K562 (cell line): ENCODE results near the gene PDPK1. TPM values are rescaled to one million over a fixed set of nuclear protein-coding genes. Genes with fewer than 3 reads are reported as not detected.
A peak's percentile ranks its signal among the peaks of the same experiment; 100 is the strongest.

Experiments used
- ATAC-seq: fragments of 200-7000 bp; cut with Tn5 transposase; 3 replicates; pipeline ENCODE4 v1.9.1; 2020; ENCODE audit warnings: moderate library complexity
- BruUV-seq: library from RNA; stranded (reverse); fragments of 400-500 nt; replicated peaks from 2 replicates; lab custom pipeline; 2021; lab: Mats Ljungman, UMichigan
- CTCF ChIA-PET: fragments of 300-600 bp; formaldehyde crosslinking; extraction: SDS; loops from one replicate; lab custom pipeline; 2021; ENCODE audit warnings: low intra/inter-chr PET ratio; lab: Yijun Ruan, JAX
- POLR2A ChIA-PET: fragments of 300-600, 350-650 bp; sonication (Branson Sonifier 250); formaldehyde crosslinking; extraction: SDS; loops from one replicate; lab custom pipeline; 2021; ENCODE audit warnings: antibody characterized with exemption, inconsistent platforms; lab: Yijun Ruan, JAX
- DNase-seq, 4 experiments: peaks; one replicate each; pipeline versions ENCODE4 v3.0.0 to v3.0.0-alpha.2; 2011 to 2018; ENCODE audit warnings: low spot score in 3 of 4, mixed read lengths in 3 of 4; ENCODE audit errors: extremely low read depth in 1 of 4
- FAIRE-seq: peaks from 2 replicates; lab custom pipeline; 2011; peaks lifted over from hg19 to GRCh38; lab: Jason Lieb, UNC
- H2AFZ ChIP-seq: 2 replicates; pipeline ENCODE4 v1.6.0; 2011; ENCODE audit warnings: low read depth, low read length, control low read depth, inconsistent platforms
- H3K27ac ChIP-seq: fragments of 200-600 bp; 3 replicates; pipeline ENCODE4 v1.8.0; 2011; ENCODE audit warnings: low read depth, mild to moderate bottlenecking, control low read depth, inconsistent platforms, low read length, moderate library complexity, mixed read lengths; ENCODE audit errors: extremely low read depth
- H3K27me3 ChIP-seq, 2 experiments: fragments of 300-600 bp in 1 of 2; 2 replicates in 1 of 2; 3 replicates in 1 of 2; pipeline versions ENCODE4 v1.6.0 to v1.8.0; 2011; ENCODE audit warnings: inconsistent platforms in 2 of 2, low read length in 2 of 2, mild to moderate bottlenecking in 1 of 2, mixed read lengths in 1 of 2, moderate library complexity in 1 of 2; ENCODE audit not compliant: control insufficient read depth in 2 of 2, insufficient read depth in 2 of 2
- H3K36me3 ChIP-seq: fragments of 300-600 bp; 3 replicates; pipeline ENCODE4 v1.8.0; 2011; ENCODE audit warnings: mild to moderate bottlenecking, low read length, inconsistent platforms; ENCODE audit not compliant: control insufficient read depth, insufficient read depth
- H3K4me1 ChIP-seq, 2 experiments: fragments of 200-600 bp in 1 of 2; replicated peaks in 1 of 2; 2 replicates in 1 of 2; 3 replicates in 1 of 2; pipeline versions ENCODE4 v1.5.1 to v1.8.0; 2011; ENCODE audit warnings: inconsistent platforms in 2 of 2, low read length in 2 of 2, mild to moderate bottlenecking in 1 of 2, mixed read lengths in 1 of 2, moderate library complexity in 1 of 2; ENCODE audit not compliant: control insufficient read depth in 2 of 2, insufficient read depth in 2 of 2
- H3K4me2 ChIP-seq: 2 replicates; pipeline ENCODE4 v1.6.1; 2011; ENCODE audit warnings: low read length, control low read depth, inconsistent platforms, mixed read lengths; ENCODE audit not compliant: insufficient read depth
- H3K4me3 ChIP-seq: fragments of 200-600 bp; sonication (generic), shearing (Covaris generic); 2 replicates; pipeline ENCODE4 v1.5.1; 2016; ENCODE audit warnings: control low read depth, inconsistent platforms
- H3K79me2 ChIP-seq: fragments of 200-600 bp; 3 replicates; pipeline ENCODE4 v1.8.0; 2011; ENCODE audit warnings: low read length, inconsistent platforms; ENCODE audit not compliant: control insufficient read depth, insufficient read depth
- H3K9ac ChIP-seq, 2 experiments: 2 replicates each; pipeline versions ENCODE4 v1.6.0 to v1.6.1; 2011; ENCODE audit warnings: low read depth in 2 of 2, low read length in 2 of 2, control low read depth in 1 of 2, inconsistent platforms in 1 of 2, mild to moderate bottlenecking in 1 of 2, mixed read lengths in 1 of 2; ENCODE audit not compliant: insufficient read depth in 1 of 2
- H3K9me1 ChIP-seq: one replicate; pipeline ENCODE4 v1.6.0; 2011; ENCODE audit warnings: inconsistent platforms, mild to moderate bottlenecking, low read length, moderate library complexity; ENCODE audit not compliant: control insufficient read depth, insufficient read depth
- H3K9me3 ChIP-seq: replicated peaks from 2 replicates; pipeline ENCODE4 v1.5.1; 2011; ENCODE audit warnings: low read depth, low read length, inconsistent platforms; ENCODE audit not compliant: control insufficient read depth, insufficient read depth
- H4K20me1 ChIP-seq: replicated peaks from 2 replicates; pipeline ENCODE4 v1.6.1; 2011; ENCODE audit warnings: low read length, inconsistent platforms, mixed read lengths; ENCODE audit not compliant: control insufficient read depth, insufficient read depth
- CREBBP ChIP-seq: IDR thresholded peaks from one replicate; pipeline ENCODE4 v1.6.1; 2012; ENCODE audit warnings: low read depth, mild to moderate bottlenecking, control low read depth, inconsistent platforms, low read length
- DPF2 ChIP-seq: fragments of 450-650 bp; IDR thresholded peaks from 2 replicates; pipeline ENCODE4 v1.6.1; 2016
- ETS2 ChIP-seq: IDR thresholded peaks from 2 replicates; pipeline ENCODE4 v1.6.1; 2016; ENCODE audit warnings: borderline replicate concordance, missing genetic modification characterization, mild to moderate bottlenecking, moderate library complexity, missing compliant biosample characterization; ENCODE audit not compliant: poor library complexity, severe bottlenecking
- GABPB1 ChIP-seq: sonication (generic); formaldehyde crosslinking; IDR thresholded peaks from 2 replicates; pipeline ENCODE4 v1.8.0; 2022; ENCODE audit warnings: mild to moderate bottlenecking, missing genetic modification reagents
- MEF2D ChIP-seq: conservative IDR thresholded peaks from 2 replicates; pipeline ENCODE4 v1.6.1; 2016; ENCODE audit warnings: low read depth, missing genetic modification characterization, missing compliant biosample characterization
- NR0B1 ChIP-seq: fragments of 450-650 bp; IDR thresholded peaks from one replicate; pipeline ENCODE4 v1.6.1; 2018; ENCODE audit warnings: mild to moderate bottlenecking, moderate library complexity; ENCODE audit not compliant: partially characterized antibody
- POLR2H ChIP-seq: IDR thresholded peaks from 2 replicates; pipeline ENCODE4 v1.6.1; 2016; ENCODE audit warnings: missing genetic modification characterization, low read depth, mild to moderate bottlenecking, control low read depth, missing compliant biosample characterization, moderate library complexity
- PYGO2 ChIP-seq: fragments of 450-650 bp; IDR thresholded peaks from 2 replicates; pipeline ENCODE4 v1.6.1; 2016; ENCODE audit warnings: mild to moderate bottlenecking, missing genetic modification characterization, moderate library complexity, missing compliant biosample characterization
- TBP ChIP-seq: optimal IDR thresholded peaks from 2 replicates; pipeline ENCODE3; 2011; ENCODE audit warnings: low read depth, low read length, improper control_type of control experiment
- ZBTB5 ChIP-seq: fragments of 450-650 bp; IDR thresholded peaks from 2 replicates; pipeline ENCODE4 v1.6.1; 2017; ENCODE audit warnings: antibody characterized with exemption
- ZNF133 ChIP-seq: fragments of 250-450 bp; sonication (Bioruptor Pico); IDR thresholded peaks from 2 replicates; pipeline ENCODE4 v1.4.0; 2020; ENCODE audit warnings: mild to moderate bottlenecking
- ZNF586 ChIP-seq: fragments of 450-650 bp; formaldehyde crosslinking; conservative IDR thresholded peaks from 2 replicates; pipeline ENCODE4 v1.4.0; 2020; ENCODE audit warnings: mild to moderate bottlenecking, moderate library complexity
- WGBS: fragments of 100-300 bp; shearing (Covaris generic); methylation state at CpG from one replicate; pipeline ENCODE4 v1.1.6; 2016; ENCODE audit warnings: low coverage, mixed read lengths; ENCODE audit not compliant: insufficient coverage; ENCODE audit errors: missing lambda C conversion rate; 5-methylcytosine and 5-hydroxymethylcytosine counted together
- in situ Hi-C: fragments of 300-500 bp; cut with MboI; formaldehyde crosslinking; loops from 4 replicates; pipeline ENCODE4 v1.15.0; 2018; ENCODE audit warnings: inconsistent platforms, mixed read lengths
- intact Hi-C: fragments of 100-400 bp; cut with micrococcal nuclease; formaldehyde crosslinking; loops from 2 replicates; pipeline ENCODE4 v1.14.2; 2022
- polyA plus RNA-seq, 8 experiments: library from polyadenylated mRNA; depleted of rRNA in 4 of 8; stranded (reverse) in 5 of 8; unstranded in 3 of 8; fragments of >200 nt; fragmentation: Nextera tagmentation in 2 of 8; fragmentation: Illumina TruSeq in 1 of 8; extraction: Ambion mirVana in 2 of 8; extraction: Trizol in 1 of 8; gene quantifications; 2 replicates each; pipeline versions ENCODE4 v1.2.1 to v1.2.3, GENCODE V29; 2011 to 2014; ENCODE audit warnings: inconsistent platforms in 1 of 8, missing spikeins in 1 of 8
- total RNA-seq, 7 experiments: library from RNA; depleted of rRNA in 6 of 7; stranded (reverse); fragments of >200 nt in 6 of 7; fragmentation: Illumina TruSeq in 2 of 7; extraction: Trizol in 2 of 7; gene quantifications; 2 replicates each; pipeline versions ENCODE4 v1.2.1 to v1.2.3, GENCODE V29; 2011 to 2021; ENCODE audit warnings: low replicate concordance in 1 of 7

The PDPK1 gene
- total and polyA plus RNA-seq, 9 of the 15 experiments (the other 6 are each of a cell fraction or from before 2014, with no cell fraction given), result 4.0 to 37.2 (median 18.7) TPM

GRCh38 chr16:2596747-2597559 is 59.1 kb downstream of the PDPK1 start:
- no peaks in the 10 kb centered on the region for H3K9me1 ChIP-seq
- H3K27ac ChIP-seq, result no peak overlapping the region
- ATAC-seq (no peak), DNase-seq (no peak), FAIRE-seq (no peak)
- H3K4me2 ChIP-seq, result no peak overlapping the region
- no peak overlapping the region for H3K4me3 ChIP-seq
- H3K36me3 ChIP-seq, result peaks cover 40% of the 10 kb centered on the region; the same call in 2 of the 3 replicates
- WGBS, result 92% methylated on average over 24 of the region's 24 CpGs
- ChIA-PET POLR2A (no interaction called here), CTCF (no interaction called here)
- intact Hi-C loops (no loop called here), in situ Hi-C loops (loop anchor here (5.0 kb wide), 1 partner anchor 80 kb away; no protein-coding TSS in a partner anchor)
- no peaks in the 10 kb centered on the region for H4K20me1 ChIP-seq
- BruUV-seq, result no TSS peak
- no peak overlapping the region for H2AFZ ChIP-seq
- peak overlapping the region in 1 of 2 experiments; percentile 67; a peak in 1 of 4 replicates for H3K9ac ChIP-seq
- TF ChIP-seq ZNF586 (no peak), TBP (no peak), ZBTB5 (no peak), ETS2 (tag) (no peak), POLR2H (tag) (no peak), GABPB1 (CRISPR knock-in tag) (no peak), DPF2 (no peak), PYGO2 (tag) (no peak), CREBBP (no peak), MEF2D (tag) (no peak), ZNF133 (no peak), NR0B1 (no peak)
- H3K79me2 ChIP-seq, result no peaks in the 10 kb centered on the region; the same call in 2 of the 3 replicates
- H3K27me3 ChIP-seq, result no peaks in the 10 kb centered on the region
- H3K9me3 ChIP-seq, result no peaks in the 10 kb centered on the region
- H3K4me1 ChIP-seq, result peaks cover 0 to 8% of the 10 kb centered on the region in 2 experiments; a peak in 1 of 5 replicates
